Right cardiac atrium (tissue), 5 donors: ENCODE data around the gene BRD4. TPM values are rescaled to one million over a fixed set of nuclear protein-coding genes. Genes with fewer than 3 reads are reported as not detected.

Source experiments
- ATAC-seq, 2 donors: fragments of 200-7000 bp; cut with Tn5 transposase; one replicate each; pipeline versions ENCODE4 v1.8.0 to v1.9.1; 2020; ENCODE audit warnings: moderate library complexity in 2 of 2, mild to moderate bottlenecking in 1 of 2
- DNase-seq, 3 donors: peaks; one replicate each; pipeline ENCODE4 v3.0.0-alpha.2; 2020
- H3K27ac ChIP-seq: one replicate; pipeline ENCODE4 v1.5.1; 2013; ENCODE audit warnings: mild to moderate bottlenecking, low read length, control low read depth, moderate library complexity
- H3K27me3 ChIP-seq: one replicate; pipeline ENCODE4 v1.6.1; 2013; ENCODE audit not compliant: control insufficient read depth, insufficient read depth
- H3K4me1 ChIP-seq: one replicate; pipeline ENCODE4 v1.6.1; 2013; ENCODE audit warnings: low read length; ENCODE audit not compliant: control insufficient read depth, insufficient read depth
- H3K4me3 ChIP-seq: one replicate; pipeline ENCODE4 v1.5.1; 2013; ENCODE audit warnings: low read length, control low read depth
- H3K9me3 ChIP-seq: one replicate; pipeline ENCODE4 v1.6.1; 2013; ENCODE audit warnings: low read length; ENCODE audit not compliant: control insufficient read depth
- WGBS: extraction: QIAGEN DNeasy Blood & Tissue Kit; methylation state at CpG from one replicate; pipeline ENCODE4 v1.1.7; 2013; 5-methylcytosine and 5-hydroxymethylcytosine counted together
- intact Hi-C, 4 donors: fragments of 100-400 bp; cut with DNase I; formaldehyde crosslinking; loops; one replicate each; pipeline versions ENCODE4 v1.11.0 to v1.14.0; 2022 to 2023
- polyA plus RNA-seq: library from polyadenylated mRNA; stranded (reverse); fragments of 200-250 nt; gene quantifications from one replicate; pipeline ENCODE4 v1.2.3, GENCODE V29; 2013
- total RNA-seq, 4 donors: library from RNA; stranded (reverse); fragmentation: NEBNext Ultra II Directional; extraction: Animal tissue kit (Norgen Biotek cat#: 25700); gene quantifications; one replicate each; pipeline ENCODE4 v1.2.1, GENCODE V29; 2021
- donor health status: healthy with polysubstance abuse.
- donor health status: DM: no; HTN: yes; CAD: no.
- donor health status: DM: no; HTN: no; CAD: no.
- donor health status: DM: no; HTN: yes; CAD: no; lungs with severe emphysema.
- donor health status: DM: yes; HTN: yes; CAD: no.

BRD4 gene
- total and polyA plus RNA-seq, 5 donors: 29.6 to 62.8 (median 56.6) TPM

DNA sequence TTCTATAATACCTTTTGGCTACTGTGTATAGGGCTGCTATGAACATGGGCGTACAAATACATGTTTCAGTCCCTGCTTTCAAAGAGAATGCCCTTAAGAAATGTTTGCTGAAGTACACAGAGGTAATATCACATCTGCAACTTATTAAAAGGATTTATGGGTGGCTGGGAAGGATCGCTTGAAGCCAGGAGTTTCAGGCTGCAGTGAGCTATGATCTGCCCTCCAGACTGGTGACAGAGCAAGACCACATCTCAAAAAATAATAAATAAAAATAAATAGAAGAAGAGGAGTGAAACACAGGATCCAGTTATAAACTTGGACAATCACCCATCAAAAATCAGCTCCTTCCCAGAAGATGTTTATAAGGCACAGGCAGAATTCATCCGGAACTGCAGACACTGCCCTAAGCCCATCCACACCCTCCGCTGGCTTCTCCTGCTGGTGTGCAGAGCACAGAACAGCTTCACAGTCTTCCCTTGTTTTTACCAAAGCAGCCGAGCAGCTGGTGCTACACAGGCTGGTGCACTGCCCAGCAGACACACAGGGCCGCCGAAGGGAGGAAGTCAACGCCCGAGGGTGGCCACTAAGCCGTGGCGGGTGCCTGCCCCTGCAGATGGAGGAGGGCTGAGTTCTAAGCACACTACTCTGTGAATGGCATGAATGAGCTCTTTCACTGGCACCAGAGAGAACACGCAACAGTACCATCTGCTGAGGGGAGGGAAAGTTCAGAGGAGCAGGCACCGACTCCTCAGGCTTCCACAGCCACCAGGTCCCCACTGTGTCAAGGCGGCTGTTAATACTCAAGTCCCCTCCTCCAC, 44.0 kb downstream of the BRD4 start:
- Histone ChIP-seq H3K27me3 (no peaks in the 10 kb centered on the region), H3K9me3 (no peaks in the 10 kb centered on the region), H3K27ac (no peak overlapping the region), H3K4me1 (peaks cover 56% of the 10 kb centered on the region), H3K4me3 (no peak overlapping the region)
- peak in 2 of 3 donors; percentile 72 to 74 for DNase-seq
- intact Hi-C loops: no loop called here
- peak; percentile 62 to 64 for ATAC-seq
- WGBS: 40% methylated on average over 14 of the region's 14 CpGs

DNA sequence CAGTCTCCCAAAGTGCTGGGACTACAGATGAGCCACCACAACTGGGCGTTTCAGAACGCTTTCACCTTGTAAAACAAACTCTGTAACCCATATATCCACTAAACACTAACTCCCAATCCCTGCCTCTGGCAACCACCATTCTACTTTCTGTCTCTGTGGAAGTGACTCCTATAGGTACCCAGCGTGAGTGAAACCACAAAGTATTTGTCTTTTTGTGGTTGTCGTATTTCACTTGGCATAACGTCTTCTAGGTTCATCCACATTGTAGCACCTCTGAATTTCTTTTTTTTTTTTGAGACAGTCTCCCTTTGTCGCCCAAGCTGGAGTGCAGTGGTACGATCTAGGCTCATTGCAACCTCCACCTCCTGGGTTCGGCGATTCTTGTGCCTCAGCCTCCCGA, 44.8 kb downstream of the BRD4 start:
- Histone ChIP-seq H3K9me3 (no peaks in the 10 kb centered on the region), H3K4me1 (peaks cover 59% of the 10 kb centered on the region), H3K27me3 (no peaks in the 10 kb centered on the region), H3K4me3 (no peak overlapping the region), H3K27ac (no peak overlapping the region)
- DNase-seq: no peak
- intact Hi-C loops: no loop called here
- ATAC-seq: no peak
- 82% methylated on average over 10 of the region's 10 CpGs for WGBS

DNA sequence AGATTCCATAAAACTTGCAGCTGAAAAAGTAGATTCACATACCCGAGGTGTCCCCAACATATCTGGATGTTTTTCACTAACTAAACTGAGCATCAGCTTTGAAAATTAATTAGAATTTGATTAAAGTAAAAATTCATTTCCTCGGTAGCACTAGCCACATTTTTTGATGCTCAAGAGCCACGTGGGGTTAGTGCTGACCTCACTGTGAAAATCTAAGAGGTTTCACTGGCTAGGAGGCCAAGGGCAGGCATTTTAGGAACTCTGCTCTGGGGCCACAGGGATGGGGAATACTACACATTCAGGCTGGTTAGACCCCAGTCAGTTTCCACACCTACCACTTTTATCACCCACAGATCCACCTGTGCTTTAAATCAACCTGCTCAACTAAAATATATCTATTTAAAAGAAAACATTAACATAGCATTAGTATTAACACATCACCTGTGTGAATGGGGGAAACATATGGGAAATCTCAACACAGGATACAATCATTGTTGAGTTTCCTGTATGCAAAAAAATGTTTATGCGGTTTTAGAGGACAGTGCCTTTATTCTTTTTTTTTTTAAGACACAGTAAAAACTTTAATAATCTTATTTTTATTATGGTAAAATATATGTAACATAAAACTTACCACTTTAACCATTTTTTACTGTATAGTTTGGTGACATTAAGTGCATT, 45.5 kb downstream of the BRD4 start:
- intact Hi-C loops: no loop called here
- H3K9me3 ChIP-seq: no peaks in the 10 kb centered on the region

GRCh38 chr19:15285896-15286591, 46.3 kb downstream of the BRD4 start:
- H3K4me3 ChIP-seq: no peak overlapping the region
- no peaks in the 10 kb centered on the region for H3K9me3 ChIP-seq
- DNase-seq (no peak), ATAC-seq (no peak)
- H3K27ac ChIP-seq: no peak overlapping the region
- intact Hi-C loops: no loop called here
- WGBS: 68% methylated on average over 11 of the region's 11 CpGs
- H3K4me1 ChIP-seq: peaks cover 69% of the 10 kb centered on the region
- H3K27me3 ChIP-seq: no peaks in the 10 kb centered on the region

More for the DNA sequence above, 45.5 kb downstream of the BRD4 start:
- Histone ChIP-seq H3K4me1 (peaks cover 64% of the 10 kb centered on the region), H3K4me3 (no peak overlapping the region), H3K27ac (no peak overlapping the region), H3K27me3 (no peaks in the 10 kb centered on the region)
- 39% methylated on average over 4 of the region's 4 CpGs for WGBS
- no peak for ATAC-seq
- no peak for DNase-seq

- Histone ChIP-seq H3K4me3 (no peak overlapping the region), H3K4me1 (peaks cover 70% of the 10 kb centered on the region), H3K27me3 (no peaks in the 10 kb centered on the region), H3K27ac (no peak overlapping the region), H3K9me3 (no peaks in the 10 kb centered on the region)
- DNase-seq: no peak
- no peak for ATAC-seq
- intact Hi-C loops: no loop called here
- WGBS: 70% methylated on average over 3 of the region's 3 CpGs
These were observed 47.4 kb downstream of the BRD4 start for GRCh38 chr19:15284896-15285295.

DNA sequence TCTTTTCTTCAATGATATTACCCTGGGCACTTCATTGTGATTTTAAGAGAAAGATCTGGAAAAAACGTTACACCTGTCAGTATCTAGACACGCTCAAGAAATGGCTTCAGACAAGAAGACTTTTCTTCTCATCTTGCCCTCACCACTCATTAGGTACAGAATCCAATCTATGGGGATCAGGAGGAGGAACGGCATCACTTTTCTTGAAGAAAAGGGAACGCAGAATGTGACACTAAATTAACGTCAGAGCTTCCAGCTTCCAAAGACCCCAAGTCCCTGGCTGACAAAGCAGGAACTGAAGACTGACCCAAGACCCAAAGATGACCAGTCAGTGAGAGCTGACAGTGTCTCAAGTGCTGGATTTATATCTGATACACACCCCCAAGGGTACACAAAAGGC, 48.2 kb downstream of the BRD4 start:
- Histone ChIP-seq H3K4me3 (no peak overlapping the region), H3K9me3 (no peaks in the 10 kb centered on the region), H3K27me3 (no peaks in the 10 kb centered on the region), H3K4me1 (peaks cover 72% of the 10 kb centered on the region), H3K27ac (peak overlapping the region; percentile 6)
- DNase-seq: no peak
- intact Hi-C loops: no loop called here
- ATAC-seq: no peak
- WGBS: 83% methylated on average over 5 of the region's 5 CpGs

DNA sequence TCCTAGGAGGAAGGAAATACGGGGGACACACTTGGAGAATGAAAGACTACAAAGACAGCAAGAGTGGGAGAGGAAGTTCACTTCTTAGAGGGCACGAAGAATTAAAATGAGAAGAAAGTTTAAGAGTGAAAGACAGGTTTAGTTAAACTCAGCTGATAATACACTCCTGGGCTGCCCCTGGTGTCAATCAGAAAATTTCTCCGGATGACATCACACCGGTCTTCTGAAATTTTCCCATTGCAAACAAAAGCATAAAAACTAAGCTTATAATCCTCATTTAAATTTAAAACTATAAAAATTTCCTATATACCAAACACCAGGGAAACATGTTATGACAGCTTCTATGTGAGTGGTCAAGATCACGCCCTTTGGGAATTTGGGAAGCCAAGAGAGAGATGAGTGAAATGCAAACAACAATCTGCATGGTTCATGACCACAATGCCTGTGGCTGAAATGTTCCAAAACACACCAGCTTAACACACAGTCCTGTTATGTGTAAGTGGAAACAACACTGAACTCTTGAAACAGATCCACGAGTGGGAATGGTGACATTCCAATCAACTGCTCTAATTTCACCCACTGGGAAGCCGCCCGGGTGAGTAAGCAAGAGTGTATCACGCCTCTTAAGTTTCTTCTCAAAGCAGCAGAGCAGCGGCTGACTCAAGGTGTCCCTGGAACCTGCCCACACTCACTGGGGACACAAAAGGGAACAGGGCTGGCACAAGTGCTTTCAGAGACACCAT, 49.0 kb downstream of the BRD4 start:
- intact Hi-C loops: no loop called here
- Histone ChIP-seq H3K27me3 (no peaks in the 10 kb centered on the region), H3K27ac (peak overlapping the region; percentile 51), H3K9me3 (no peaks in the 10 kb centered on the region), H3K4me1 (peaks cover 69% of the 10 kb centered on the region), H3K4me3 (no peak overlapping the region)
- WGBS: 52% methylated on average over 10 of the region's 10 CpGs
- DNase-seq: peak in 2 of 3 donors; percentile 52 to 70
- peak in 1 of 2 donors; percentile 38 for ATAC-seq

DNA sequence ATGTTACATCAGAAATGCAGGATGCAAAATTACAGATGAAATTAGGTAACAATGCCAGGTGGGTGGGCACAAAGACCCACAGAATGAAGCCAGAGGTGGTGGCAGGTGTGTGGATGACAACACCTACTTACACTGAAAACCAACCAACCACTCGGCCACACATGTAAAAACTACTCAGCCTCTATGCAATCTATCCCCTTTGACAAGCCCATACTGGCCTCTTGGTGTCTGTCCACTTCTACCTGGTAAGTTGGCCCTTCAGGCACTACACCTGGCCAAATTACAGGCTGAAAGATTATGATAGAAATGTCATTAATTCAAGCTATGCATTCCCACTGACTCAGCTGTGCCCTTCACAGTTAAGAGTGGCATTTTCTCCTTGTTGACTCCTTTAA, 50.0 kb downstream of the BRD4 start:
- WGBS: 88% methylated on average over 1 of the region's 1 CpG
- Histone ChIP-seq H3K27me3 (no peaks in the 10 kb centered on the region), H3K9me3 (no peaks in the 10 kb centered on the region), H3K27ac (no peak overlapping the region), H3K4me1 (peaks cover 68% of the 10 kb centered on the region), H3K4me3 (no peak overlapping the region)
- DNase-seq: no peak
- intact Hi-C loops: no loop called here
- ATAC-seq: no peak

- no peaks in the 10 kb centered on the region for H3K27me3 ChIP-seq
- WGBS: 11% methylated on average over 12 of the region's 12 CpGs
- H3K9me3 ChIP-seq: no peaks in the 10 kb centered on the region
- ATAC-seq: peak; percentile 90 to 91
- intact Hi-C loops: no loop called here
- H3K4me1 ChIP-seq: peaks cover 73% of the 10 kb centered on the region
- no peak overlapping the region for H3K4me3 ChIP-seq
- peak; percentile 89 to 97 (median 95) for DNase-seq
- H3K27ac ChIP-seq: peak overlapping the region; percentile 61
These were observed 51.2 kb downstream of the BRD4 start for GRCh38 chr19:15280915-15281683.

DNA sequence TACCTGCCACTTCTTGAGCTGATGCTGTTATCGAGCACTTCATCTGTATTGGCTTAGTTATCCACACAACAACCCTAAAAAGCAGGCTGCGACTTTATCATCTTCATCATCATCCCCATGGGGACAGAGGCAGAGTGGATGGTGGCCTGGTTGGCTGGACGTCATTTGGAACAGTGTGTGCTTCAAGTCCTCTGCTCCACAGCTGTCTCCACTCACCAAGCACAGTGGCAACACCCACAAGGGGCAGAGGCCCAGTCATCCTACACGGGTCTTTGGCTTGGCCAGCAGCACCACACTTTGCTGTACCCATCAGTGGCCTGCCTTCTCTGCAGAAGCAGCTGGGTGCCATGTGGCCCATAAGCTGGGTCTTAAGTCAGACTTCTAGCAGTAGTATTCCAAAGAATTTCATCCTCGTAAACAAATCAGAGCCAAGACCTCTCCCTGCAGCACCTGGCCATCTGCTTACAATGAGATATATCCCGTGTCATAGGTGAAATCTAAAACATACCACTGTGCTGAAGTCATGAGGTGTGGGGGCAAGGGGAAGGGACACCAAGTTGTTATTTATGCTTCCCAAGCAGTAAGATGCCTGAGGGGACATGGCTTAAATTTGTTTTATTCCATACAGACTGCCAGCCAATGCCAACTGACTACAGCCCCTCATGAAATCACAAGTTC, 52.2 kb downstream of the BRD4 start:
- Histone ChIP-seq H3K9me3 (no peaks in the 10 kb centered on the region), H3K4me3 (no peak overlapping the region), H3K4me1 (peaks cover 72% of the 10 kb centered on the region), H3K27me3 (no peaks in the 10 kb centered on the region), H3K27ac (peak overlapping the region; percentile 88)
- ATAC-seq (peak; percentile 77 to 84), DNase-seq (peak; percentile 77 to 88 (median 83))
- 39% methylated on average over 6 of the region's 6 CpGs for WGBS
- intact Hi-C loops: no loop called here
